Activated T-cell treated with anti-CD3 and anti-CD28 coated beads for 1 hour (primary cell): ENCODE measurements around the gene RTKN.
"Not testable (repeated sequence)": the region's sequence is repeated elsewhere in the genome, so short reads cannot be mapped to it uniquely, and the experiment has no call there.

Source experiments
- DNase-seq: peaks from one replicate; pipeline ENCODE4 v3.0.0-alpha.2; 2020; ENCODE audit warnings: low read depth

RTKN gene, protein sequence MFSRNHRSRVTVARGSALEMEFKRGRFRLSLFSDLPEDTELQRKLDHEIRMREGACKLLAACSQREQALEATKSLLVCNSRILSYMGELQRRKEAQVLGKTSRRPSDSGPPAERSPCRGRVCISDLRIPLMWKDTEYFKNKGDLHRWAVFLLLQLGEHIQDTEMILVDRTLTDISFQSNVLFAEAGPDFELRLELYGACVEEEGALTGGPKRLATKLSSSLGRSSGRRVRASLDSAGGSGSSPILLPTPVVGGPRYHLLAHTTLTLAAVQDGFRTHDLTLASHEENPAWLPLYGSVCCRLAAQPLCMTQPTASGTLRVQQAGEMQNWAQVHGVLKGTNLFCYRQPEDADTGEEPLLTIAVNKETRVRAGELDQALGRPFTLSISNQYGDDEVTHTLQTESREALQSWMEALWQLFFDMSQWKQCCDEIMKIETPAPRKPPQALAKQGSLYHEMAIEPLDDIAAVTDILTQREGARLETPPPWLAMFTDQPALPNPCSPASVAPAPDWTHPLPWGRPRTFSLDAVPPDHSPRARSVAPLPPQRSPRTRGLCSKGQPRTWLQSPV

DNA sequence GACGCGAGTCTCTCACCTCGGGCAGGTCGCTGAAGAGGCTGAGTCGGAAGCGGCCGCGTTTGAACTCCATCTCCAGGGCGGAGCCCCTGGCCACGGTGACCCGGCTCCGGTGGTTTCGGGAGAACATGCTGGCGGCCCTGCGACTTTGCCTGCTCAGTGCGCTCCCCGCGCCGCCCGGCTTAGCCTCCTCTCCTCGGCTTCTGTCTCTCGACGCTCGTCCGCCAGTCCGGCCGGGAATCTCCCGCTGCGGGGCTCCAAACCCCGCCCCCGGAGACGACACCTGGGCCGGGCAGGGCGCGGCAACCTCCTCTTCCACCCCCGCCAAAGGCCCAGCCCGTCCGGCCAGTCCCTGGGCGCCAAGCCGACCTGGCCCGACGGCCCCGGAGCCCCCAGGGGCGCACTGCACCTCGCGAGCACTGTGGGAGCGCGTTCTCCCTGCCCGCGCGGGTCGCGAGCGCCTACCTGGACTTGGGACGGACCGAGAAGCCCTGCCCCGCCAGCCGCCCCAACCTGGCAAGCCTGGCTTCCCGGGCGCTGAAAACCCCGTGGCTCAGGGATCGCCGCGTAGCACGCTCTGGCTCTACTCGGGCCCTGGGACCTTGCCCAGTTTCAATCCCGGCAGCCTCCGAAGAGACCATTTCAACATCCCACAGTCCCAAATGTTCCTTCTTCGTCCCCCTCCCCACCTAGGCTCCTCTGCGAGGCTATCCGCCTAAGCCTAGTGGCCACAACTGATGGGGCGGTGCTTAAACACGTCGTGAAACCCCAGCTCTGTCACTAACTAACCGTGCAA, at the start of gene RTKN:
Gene RTKN (minus strand): TSS at position 248 of the 793 bp plus-strand sequence. CDS start 121 bp downstream, at position 127.
- DNase-seq = no peak

DNA sequence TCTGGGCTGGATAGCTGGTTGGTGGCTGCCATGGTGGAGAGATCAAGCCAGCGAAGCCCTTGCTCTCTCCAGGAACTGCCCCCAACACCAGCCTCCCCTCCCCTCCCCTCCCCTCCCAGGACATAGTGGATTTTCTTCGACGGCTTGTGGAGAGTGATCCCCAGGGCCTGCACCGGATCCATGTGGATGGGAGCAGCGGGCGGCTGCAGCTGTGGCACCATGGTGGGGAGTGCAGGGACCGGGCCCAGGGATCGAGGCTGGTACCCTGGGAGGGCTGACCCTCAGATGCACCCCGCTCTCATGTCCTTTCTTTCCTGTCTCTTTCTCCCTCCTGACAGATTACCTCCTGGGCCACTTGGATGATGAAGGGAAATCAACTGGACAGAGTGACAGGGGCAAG, 48.2 kb upstream of the RTKN start:
- no peak for DNase-seq

DNA sequence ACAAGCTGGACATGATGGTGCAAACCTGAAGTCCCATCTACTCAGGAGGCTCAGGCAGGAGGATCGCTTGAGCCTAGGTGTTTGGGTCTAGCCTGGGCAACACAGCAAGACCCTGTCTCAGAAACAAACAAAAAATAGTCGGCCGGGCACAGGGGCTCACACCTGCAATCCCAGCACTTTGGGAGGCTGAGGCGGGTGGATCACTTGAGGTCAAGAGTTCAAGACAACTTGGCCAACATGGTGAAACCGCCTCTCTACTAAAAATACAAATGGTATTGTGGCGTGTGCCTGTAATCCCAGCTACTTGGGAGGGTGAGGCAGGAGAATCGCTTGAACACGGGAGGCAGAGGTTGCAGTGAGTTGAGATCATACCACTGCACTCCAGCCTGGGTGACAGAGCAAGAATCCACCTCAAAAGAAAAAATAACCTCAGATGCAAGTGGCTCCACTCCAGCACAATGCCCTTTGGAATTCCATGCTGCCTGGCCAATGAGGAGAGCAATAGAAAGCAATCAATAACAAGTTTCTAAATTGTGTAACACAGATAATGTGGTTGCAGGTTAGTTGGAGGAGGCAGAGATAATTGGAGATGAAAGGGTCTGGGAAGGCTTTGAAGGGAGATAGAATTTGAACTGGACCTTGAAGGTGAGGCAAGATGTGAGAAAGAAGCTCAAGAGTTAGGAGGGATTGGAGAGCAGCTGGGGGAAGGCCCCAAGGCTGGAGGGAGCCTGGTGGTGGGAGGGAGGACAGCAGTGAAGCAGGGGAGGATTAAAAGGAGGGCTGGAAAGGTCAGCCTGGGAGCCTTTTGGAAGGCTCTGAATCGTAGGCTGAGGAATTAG, 47.1 kb upstream of the RTKN start:
- no peak for DNase-seq

DNA sequence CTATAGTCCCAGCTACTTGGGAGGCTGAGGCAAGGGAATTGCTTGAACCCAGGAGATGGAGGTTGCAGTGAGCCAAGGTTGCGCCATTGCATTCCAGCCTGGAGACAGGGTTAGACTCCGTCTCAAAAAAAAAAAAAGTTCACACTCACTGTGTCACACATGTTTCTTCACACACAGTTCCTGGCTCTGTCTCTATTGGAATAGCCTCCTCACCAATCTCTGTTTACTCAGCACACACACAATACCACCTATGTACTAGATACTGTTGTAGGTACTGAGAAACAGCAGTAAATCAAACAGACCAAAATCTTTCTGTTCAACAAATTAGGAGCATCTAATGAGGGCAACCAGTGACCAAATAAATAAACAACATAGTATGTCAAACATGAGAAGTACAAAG, 44.4 kb upstream of the RTKN start:
- DNase-seq = no peak

DNA sequence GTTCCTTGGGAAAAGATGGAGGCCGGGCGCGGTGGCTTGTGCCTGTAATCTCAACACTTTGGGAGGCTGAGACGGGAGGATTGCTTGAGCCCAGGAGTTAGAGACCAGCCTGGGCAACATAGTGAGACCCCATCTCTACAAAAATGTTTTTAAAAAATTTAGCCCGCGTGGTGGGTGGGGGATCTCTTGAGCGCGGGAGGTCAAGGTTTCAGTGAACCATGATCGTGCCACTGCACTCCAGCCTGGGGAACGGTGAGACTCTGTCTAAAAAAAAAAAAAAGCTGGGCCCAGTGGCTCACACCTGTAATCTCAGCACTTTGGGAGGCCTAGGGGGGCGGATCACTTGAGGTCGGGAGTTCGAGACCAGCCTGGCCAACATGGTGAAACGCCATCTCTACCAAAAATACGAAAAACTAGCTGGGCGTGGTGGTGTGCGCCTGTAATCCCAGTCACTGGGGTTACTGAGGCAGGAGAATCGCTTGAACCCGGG, 42.0 kb upstream of the RTKN start:
- DNase-seq = not testable (repeated sequence)

DNA sequence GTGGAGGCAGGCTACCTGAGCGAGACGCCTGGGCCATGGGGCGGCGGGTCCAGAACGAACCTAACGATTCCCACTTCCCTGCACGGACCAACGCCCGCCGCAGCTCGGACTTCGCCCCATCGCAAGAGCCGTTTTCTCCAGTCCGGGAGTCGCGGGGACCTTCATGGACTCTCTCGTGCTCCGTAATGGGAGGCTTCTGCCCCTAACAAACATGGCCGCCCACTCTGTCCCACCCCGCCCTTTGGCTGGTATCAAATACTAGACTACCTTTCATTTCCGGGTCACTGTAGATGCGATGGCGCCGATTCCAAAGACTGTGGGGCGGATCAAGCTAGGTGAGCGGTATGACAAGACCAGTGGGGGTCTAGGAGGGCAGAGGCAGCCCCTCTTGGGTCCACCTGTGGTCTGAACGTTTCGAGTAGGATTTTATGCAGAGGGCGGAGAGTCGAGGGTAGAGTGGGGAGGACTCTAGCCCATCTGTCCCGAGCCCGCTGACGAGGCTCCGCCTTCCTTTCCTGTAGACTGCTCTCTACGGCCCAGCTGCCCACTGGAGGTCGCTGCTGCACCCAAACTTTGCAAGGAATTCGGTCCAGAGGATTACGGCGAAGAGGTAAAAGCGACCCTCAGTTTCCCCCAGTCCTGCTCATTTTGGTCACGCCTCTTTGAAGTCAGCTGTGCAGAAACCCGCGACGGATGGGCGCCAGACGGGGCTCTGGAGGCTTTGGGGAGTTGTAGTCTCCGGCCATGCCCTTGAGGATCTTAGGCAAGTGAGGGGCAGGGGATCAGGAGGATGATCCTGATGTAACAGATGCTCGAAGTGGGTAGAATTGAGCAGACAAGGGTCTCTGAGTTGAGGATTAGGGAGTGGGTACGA, 41.3 kb upstream of the RTKN start, which contains the start of the genes CCDC142 and TTC31:
Gene CCDC142 (minus strand): TSS at position 198 of the 874 bp plus-strand sequence. CDS start 161 bp downstream, at position 37.
Gene TTC31 (plus strand): TSS at position 281 of the 874 bp plus-strand sequence. CDS start 15 bp downstream, at position 296.
- DNase-seq = peak; percentile 86

DNA sequence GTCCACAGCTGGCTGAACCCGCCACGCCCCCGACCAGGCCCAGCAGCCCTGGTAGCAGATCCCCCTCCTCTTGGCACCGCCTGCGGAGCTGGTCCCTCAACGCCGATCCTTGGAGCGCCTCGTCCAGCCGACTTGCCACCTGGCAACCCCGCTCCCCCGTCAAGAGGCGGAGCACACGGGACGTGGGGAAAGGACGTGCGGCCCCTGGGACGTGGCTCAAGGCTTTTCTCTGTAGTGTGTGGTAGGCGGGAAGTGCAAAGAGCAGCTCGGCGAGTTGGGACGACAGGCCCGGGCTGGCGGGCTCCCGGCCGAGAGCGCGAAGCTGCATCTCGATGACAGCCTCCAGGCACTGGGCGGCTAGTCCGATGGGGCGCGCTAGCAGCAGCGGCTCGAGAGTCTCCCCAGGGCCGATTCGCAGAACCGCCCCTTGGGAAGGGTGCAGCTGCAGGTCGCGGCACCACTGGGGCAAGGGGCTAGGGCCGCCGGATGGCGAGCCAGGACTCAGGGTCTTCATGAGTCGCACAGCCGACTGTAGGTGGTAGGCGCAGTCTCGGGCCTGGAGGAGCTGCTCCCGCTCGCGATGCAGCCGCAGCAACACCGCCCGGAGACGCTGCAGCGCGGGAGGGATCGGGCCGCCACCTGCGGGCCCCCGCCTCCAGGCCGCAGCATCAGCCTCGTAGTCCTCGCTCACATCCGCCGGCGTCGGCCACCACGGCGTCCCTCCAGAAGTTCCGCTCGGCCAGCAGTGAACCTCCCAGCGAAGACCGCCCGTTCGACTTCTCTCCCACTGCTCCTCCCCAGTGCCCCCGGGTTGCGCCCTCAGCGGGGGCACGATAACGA, 40.4 kb upstream of the RTKN start:
- no peak for DNase-seq

DNA sequence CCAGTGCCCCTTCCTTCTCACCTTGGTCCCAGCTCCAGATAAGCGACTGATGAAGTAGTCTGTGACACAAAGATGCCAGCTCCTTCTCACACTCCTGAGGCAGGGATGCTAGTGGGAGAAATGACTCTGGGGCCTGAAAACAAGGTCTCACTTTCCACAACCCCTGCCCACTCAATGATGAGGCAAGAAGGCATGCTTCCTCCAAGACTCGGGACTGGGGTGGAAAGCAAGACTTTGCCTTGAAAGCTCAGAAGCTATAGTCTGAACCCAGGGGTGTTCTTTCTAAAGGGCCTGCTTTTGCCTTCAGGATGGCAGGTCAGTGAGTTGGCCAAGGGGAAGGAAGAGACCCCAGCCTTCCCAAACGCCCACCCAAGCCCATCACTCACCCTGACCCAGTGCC, 39.7 kb upstream of the RTKN start:
- no peak for DNase-seq

DNA sequence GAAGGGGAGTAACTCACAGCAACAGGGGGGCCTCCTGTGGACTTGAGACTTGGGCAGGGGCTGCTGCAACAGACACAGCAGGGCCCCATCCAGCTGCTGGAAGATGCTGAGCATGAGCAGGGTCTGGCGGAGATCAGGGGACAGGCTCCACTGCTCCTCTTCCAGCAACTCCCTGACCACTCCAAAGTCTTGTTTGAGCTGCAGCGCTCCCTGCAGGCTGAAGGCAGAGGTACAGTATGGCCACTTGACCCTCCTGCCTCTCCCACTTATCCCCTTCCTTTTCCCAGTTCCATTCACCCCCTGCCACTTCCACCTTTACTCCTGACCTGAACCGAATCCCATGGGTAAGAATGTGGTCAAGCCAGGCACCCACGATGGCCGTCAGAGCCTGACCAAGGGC, 33.2 kb upstream of the RTKN start:
- no peak for DNase-seq

DNA sequence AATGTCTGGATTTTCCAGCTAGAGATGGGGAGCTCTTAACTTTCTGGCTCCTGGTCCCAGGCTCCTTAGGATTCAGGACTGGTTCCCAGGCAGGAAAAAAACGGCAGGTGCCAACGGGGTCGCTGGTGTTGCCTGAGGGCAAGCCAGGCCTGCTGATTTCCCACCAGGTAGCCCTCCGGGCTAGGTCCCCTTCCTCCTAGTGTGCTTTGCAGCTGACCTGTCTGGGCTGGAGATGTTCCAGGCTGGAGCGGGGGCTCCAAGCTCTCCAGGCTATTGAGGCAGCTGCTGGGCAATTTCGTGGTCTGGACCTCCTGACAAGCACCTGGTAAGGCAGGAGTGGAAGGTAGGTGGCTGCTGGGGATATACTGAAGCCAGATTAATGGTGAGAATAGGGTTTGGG, 32.7 kb upstream of the RTKN start:
- no peak for DNase-seq

DNA sequence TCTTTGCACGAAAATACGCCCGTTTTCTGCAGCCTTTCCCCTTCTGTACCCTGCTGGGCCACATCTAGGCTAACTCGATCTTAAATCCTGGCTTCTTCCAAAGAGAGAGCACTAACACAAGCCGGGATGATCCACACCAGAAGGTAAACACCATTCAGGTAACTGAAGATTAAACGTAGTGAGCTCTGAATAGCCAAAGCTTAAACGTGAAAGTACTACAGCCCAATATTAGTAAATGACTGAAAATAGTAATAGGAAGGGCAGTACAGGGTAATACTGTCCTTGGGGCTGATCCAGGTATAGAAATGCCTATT, 31.2 kb upstream of the RTKN start:
- DNase-seq = no peak

DNA sequence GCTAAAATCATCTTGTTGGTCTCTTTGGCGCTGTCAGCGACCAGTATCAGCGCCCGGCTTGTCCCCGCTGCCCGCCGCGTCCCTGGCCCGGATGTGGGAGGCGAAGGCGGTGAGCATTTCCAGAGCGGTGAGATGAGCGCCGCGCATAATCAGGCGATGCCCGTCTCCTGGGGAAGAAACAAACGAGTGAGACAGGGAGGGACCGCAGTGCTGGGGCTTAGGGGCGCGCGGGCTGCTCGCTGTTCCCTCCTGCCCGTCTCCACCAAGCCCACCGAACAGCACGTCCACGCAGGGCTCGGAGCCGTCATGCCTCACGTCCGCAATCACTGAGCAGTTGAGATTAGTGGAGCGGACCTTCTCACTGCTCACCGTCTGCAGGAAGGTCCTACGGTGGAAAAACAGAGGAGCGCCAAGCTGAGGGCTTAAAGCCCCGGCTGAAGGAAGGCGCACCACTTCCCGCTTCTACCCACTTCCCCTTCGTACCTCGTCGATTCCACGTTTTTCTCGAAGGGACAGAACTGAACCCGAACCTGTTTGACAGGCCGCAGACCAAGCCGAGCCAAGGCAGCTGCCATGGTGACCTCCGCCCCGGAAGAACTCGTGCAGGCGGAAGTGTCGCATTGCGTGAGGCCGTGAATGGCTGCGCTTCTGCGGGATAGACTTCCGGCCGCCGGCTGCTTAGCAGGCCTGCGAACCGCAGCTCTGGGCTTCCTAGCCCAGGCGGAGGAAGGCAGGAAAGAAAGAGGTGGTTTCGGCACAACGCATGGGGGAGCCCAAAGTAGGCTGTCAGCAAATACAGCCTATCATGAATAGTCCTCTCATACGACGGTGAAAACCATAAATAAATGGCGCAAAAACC, 30.6 kb upstream of the RTKN start, which contains the start of gene MRPL53:
Gene MRPL53 (minus strand): TSS at position 595 of the 859 bp plus-strand sequence. CDS start 20 bp downstream, at position 575.
- peak; percentile 99 for DNase-seq

DNA sequence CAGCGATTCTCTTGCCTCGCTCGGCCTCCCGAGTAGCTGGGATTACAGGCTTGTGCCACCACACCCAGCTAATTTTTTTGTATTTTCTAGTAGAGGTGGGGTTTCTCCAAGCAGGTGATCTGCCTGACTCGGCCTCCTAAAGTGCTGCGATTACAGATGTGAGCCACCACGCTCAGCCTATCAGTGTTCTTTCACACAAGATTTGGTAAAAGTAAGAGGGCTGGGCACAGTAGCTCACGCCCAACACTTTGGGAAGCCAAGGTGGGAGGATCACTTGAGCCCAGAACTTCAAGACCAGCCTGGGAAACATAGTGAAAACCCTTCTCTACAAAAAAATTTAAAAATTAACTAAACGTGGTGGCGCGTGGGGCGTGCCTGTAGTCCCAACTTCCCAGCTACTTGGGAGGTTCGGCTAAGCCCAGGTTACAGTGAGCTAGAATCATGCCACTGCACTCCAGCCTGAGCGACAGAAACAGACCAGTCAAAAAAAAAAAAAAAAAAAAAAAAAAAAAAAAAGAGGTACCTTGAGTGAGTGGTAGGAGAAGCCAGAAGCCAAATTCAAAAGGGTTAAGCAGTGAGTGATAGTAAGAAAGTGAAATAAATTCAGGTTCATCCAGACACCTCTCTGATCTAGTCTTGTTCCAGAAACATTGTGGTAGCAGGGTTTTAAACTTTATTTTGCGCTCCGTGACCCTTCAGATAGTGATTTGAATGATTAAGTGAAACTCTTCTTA, 29.8 kb upstream of the RTKN start:
- no peak for DNase-seq

DNA sequence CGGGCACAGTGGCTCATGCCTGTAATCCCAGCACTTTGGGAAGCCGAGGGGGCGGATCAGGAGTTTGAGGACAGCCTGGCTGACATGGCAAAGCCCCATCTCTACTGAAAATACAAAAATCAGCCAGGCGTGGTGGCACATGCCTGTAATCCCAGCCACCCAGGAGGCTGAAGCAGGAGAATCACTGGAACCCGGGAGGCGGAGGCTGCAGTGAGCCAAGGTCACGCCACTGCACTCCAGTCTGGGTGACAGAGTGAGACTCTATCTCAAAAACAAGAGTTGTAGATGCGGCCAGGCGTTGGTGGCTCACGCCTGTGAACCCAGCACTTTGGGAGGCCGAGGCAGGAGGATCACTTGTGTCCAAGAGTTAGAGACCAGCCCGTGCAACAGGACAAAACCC, 29.0 kb upstream of the RTKN start:
- DNase-seq = not testable (repeated sequence)

DNA sequence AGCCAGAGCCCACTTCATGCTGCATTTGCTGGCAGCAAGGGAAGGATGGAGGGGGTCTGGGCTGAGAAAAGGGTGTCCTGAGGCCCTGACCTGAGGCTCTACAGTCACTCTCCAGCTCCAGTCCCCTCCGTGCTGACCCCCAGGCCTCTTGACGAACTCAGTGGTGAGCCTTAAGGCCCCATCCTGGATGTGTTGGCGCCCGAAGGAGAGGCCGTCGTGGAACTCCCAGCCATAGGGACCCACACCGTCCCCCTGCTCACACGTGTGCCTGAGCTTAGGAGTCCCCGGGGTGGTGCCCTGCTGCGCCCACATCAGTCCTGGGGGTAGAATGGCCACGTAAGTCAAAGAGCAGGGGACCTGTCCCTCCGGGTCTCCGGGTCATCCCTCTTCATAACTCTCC, 22.7 kb upstream of the RTKN start:
- DNase-seq = no peak

DNA sequence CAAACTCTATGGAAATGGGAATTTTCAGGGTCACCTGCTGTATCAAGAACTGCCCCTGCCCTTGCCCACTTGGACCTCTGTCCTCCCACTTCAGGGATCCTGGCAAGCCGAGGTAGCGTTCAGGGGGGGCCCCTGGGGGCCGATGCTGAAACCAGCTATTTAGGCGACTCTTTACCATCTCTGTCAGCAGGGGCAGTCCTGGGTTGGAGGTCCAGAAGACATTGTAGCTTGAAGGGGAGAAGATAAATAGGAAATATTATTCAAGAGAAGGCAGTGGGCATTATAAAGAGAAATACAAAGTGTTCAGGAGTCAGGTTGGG, 21.0 kb upstream of the RTKN start:
- no peak for DNase-seq

DNA sequence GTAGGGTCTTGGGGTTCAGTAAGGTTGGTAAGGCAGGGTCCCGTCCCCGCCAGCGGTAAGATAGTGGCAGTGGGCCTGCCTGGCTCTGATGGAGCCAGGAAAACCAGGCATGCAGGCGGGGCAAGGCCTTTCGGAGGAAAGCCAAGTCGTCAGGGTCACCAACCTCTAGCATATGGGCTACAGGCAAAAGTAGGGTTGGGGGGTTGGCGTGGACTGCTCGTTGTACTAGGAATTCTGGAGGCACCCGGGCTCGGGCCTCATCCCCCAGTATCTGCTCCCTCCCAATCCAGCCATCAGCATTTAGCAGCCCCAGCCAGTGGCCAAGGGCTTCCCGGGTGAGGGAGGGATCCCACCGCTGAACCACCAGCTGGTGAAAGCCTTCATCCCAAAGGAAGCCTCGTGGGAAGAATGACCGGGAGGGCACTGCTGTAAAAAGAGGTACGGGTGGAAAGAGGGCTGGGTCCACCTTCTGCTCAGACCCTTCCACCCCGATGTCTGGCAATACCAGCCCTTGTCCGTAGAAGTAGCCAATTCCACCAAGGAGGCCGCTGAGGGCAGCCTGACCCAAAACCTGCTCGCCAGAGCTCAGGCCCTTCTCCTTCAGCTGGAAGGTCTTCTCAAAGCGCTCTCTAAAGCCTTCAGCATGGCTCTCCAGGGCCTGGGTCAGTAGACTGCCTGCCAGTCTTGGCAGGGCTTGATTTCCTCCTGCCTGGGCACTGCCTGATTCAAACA, 20.5 kb upstream of the RTKN start:
- DNase-seq = no peak
